ENCODE results near the gene SELENON. TPM values are rescaled to one million over a fixed set of nuclear protein-coding genes. Genes with fewer than 3 reads are reported as not detected.

The SELENON gene
- total and polyA plus RNA-seq, 10 of the 15 experiments (the other 5 are each of a cell fraction or from before 2014, with no cell fraction given), result 0.07 to 5.1 (median 0.80) TPM

DNA sequence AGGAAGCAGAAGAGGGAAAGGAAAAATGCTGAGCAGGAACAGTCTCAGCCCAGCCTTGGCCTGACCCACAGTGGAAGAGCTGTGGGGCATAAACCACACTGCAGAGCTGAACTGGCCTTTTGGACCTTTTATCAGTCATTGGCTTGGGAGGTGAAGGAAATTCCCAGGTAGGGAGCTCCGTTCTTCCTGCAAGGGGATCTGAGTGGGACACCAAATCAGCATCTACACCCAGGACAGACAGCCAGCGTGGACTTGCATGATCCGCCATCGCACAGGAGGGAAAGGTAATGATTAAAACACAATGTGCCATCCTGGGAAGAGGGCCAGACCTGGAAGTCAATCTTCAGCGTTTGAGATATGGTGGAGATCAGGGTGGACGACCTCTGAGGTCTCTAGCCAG lies 18.6 kb downstream of the SELENON start:
- no peak overlapping the region for H3K9ac ChIP-seq (ENCODE audit: control insufficient read depth, insufficient read depth, low read length)
- peaks cover 26% of the 10 kb centered on the region for H3K79me2 ChIP-seq (ENCODE audit: control insufficient read depth, insufficient read depth, low read length)
- no peaks in the 10 kb centered on the region for H4K20me1 ChIP-seq (ENCODE audit: control insufficient read depth, insufficient read depth)
- no peaks in the 10 kb centered on the region for H3K27me3 ChIP-seq (replicated peaks in 1 of 2; ENCODE audit: control insufficient read depth in 2 of 2, insufficient read depth in 2 of 2, low read length in 1 of 2)
- H3K36me3 ChIP-seq (ENCODE audit: control insufficient read depth in 2 of 2, insufficient read depth in 2 of 2, low read length in 1 of 2), result no peaks in the 10 kb centered on the region; a peak in 2 of 4 replicates
- POLR2A ChIA-PET, result interaction anchor here (1.4 kb wide), 1 partner anchor 14 kb away, joined by 5 read pairs; no protein-coding TSS in a partner anchor
- FAIRE-seq (no peak), DNase-seq (ENCODE audit: low read depth, low spot score) (no peak), ATAC-seq (no peak)
- TF ChIP-seq DPF2 (IDR thresholded peaks at IDR 0.05), result no peak
- TF ChIP-seq SUPT20H (IDR thresholded peaks at IDR 0.05; ENCODE audit: borderline replicate concordance, control insufficient read depth, low read depth, low read length), result no peak
- TF ChIP-seq, protein P1, sequence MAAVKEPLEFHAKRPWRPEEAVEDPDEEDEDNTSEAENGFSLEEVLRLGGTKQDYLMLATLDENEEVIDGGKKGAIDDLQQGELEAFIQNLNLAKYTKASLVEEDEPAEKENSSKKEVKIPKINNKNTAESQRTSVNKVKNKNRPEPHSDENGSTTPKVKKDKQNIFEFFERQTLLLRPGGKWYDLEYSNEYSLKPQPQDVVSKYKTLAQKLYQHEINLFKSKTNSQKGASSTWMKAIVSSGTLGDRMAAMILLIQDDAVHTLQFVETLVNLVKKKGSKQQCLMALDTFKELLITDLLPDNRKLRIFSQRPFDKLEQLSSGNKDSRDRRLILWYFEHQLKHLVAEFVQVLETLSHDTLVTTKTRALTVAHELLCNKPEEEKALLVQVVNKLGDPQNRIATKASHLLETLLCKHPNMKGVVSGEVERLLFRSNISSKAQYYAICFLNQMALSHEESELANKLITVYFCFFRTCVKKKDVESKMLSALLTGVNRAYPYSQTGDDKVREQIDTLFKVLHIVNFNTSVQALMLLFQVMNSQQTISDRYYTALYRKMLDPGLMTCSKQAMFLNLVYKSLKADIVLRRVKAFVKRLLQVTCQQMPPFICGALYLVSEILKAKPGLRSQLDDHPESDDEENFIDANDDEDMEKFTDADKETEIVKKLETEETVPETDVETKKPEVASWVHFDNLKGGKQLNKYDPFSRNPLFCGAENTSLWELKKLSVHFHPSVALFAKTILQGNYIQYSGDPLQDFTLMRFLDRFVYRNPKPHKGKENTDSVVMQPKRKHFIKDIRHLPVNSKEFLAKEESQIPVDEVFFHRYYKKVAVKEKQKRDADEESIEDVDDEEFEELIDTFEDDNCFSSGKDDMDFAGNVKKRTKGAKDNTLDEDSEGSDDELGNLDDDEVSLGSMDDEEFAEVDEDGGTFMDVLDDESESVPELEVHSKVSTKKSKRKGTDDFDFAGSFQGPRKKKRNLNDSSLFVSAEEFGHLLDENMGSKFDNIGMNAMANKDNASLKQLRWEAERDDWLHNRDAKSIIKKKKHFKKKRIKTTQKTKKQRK (IDR thresholded peaks at IDR 0.05; ENCODE audit: low read depth, low read length), result no peak
- TF ChIP-seq EP300 (IDR thresholded peaks at IDR 0.05; ENCODE audit: borderline replicate concordance in 1 of 2, control insufficient read depth in 1 of 2, low read depth in 2 of 2, low read length in 2 of 2), result no peak
- no peak for TF ChIP-seq JUND (IDR thresholded peaks at IDR 0.05; ENCODE audit: low read depth, low read length)
- no peak for TF ChIP-seq HDGF (IDR thresholded peaks at IDR 0.05)
- TF ChIP-seq CBFB (IDR thresholded peaks at IDR 0.05; ENCODE audit: low read depth), result no peak
- TF ChIP-seq, protein P2, sequence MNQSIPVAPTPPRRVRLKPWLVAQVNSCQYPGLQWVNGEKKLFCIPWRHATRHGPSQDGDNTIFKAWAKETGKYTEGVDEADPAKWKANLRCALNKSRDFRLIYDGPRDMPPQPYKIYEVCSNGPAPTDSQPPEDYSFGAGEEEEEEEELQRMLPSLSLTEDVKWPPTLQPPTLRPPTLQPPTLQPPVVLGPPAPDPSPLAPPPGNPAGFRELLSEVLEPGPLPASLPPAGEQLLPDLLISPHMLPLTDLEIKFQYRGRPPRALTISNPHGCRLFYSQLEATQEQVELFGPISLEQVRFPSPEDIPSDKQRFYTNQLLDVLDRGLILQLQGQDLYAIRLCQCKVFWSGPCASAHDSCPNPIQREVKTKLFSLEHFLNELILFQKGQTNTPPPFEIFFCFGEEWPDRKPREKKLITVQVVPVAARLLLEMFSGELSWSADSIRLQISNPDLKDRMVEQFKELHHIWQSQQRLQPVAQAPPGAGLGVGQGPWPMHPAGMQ (IDR thresholded peaks at IDR 0.05; ENCODE audit: borderline replicate concordance), result no peak
- TF ChIP-seq BMI1 (IDR thresholded peaks at IDR 0.05; ENCODE audit: borderline replicate concordance), result no peak
- no peak for TF ChIP-seq EED (IDR thresholded peaks at IDR 0.05; ENCODE audit: low read depth)
- no peak for TF ChIP-seq PML (IDR thresholded peaks at IDR 0.05; ENCODE audit: low read length)
- TF ChIP-seq NBN (IDR thresholded peaks at IDR 0.05), result no peak
- CTCF ChIA-PET, result interaction anchor here (0.9 to 5.3 kb wide), 4 partner anchors 9 to 298 kb away, joined by 3 to 24 read pairs (median 13); partner anchors contain the start of gene PAFAH2
- H3K4me2 ChIP-seq (ENCODE audit: control insufficient read depth, insufficient read depth), result peak overlapping the region; percentile 91
- H3K9me3 ChIP-seq (replicated peaks; ENCODE audit: control insufficient read depth, insufficient read depth, low read length), result no peaks in the 10 kb centered on the region
- WGBS (ENCODE audit: insufficient coverage, insufficient replicate concordance, low lambda C conversion rate, missing lambda C conversion rate), result 81% methylated on average over 6 of the region's 6 CpGs
- H2AFZ ChIP-seq (ENCODE audit: control insufficient read depth, low read depth, low read length), result no peak overlapping the region
- SMC1A ChIA-PET (ENCODE audit: uncharacterized antibody, unreplicated experiment), result interaction anchor here (1.0 to 1.8 kb wide), 2 partner anchors 9 to 16 kb away, joined by 3 to 8 read pairs; no protein-coding TSS in a partner anchor
- no peak overlapping the region for H3K27ac ChIP-seq (ENCODE audit: control insufficient read depth, insufficient read depth)
- in situ Hi-C loops (cut with MboI) (loop anchor here (25.0 kb wide), 1 partner anchor 406 kb away; the partner anchor contains the start of gene RHCE), intact Hi-C loops (cut with micrococcal nuclease; ENCODE audit: unreplicated experiment) (no loop called here)
- H3K4me3 ChIP-seq, result no peak overlapping the region
- peaks cover 15% of the 10 kb centered on the region for H3K4me1 ChIP-seq (ENCODE audit: control insufficient read depth, insufficient read depth, low read length)
- BruUV-seq (replicated peaks), result no TSS peak
- RAD21 ChIA-PET (ENCODE audit: unreplicated experiment), result interaction anchor here (0.8 to 2.9 kb wide), 2 partner anchors 179 to 218 kb away, joined by 4 to 13 read pairs; partner anchors contain the start of gene PAFAH2

Data from GM12878 (cell line).